ENCODE measurements around the gene SMG5.

The SMG5 gene, protein sequence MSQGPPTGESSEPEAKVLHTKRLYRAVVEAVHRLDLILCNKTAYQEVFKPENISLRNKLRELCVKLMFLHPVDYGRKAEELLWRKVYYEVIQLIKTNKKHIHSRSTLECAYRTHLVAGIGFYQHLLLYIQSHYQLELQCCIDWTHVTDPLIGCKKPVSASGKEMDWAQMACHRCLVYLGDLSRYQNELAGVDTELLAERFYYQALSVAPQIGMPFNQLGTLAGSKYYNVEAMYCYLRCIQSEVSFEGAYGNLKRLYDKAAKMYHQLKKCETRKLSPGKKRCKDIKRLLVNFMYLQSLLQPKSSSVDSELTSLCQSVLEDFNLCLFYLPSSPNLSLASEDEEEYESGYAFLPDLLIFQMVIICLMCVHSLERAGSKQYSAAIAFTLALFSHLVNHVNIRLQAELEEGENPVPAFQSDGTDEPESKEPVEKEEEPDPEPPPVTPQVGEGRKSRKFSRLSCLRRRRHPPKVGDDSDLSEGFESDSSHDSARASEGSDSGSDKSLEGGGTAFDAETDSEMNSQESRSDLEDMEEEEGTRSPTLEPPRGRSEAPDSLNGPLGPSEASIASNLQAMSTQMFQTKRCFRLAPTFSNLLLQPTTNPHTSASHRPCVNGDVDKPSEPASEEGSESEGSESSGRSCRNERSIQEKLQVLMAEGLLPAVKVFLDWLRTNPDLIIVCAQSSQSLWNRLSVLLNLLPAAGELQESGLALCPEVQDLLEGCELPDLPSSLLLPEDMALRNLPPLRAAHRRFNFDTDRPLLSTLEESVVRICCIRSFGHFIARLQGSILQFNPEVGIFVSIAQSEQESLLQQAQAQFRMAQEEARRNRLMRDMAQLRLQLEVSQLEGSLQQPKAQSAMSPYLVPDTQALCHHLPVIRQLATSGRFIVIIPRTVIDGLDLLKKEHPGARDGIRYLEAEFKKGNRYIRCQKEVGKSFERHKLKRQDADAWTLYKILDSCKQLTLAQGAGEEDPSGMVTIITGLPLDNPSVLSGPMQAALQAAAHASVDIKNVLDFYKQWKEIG

DNA sequence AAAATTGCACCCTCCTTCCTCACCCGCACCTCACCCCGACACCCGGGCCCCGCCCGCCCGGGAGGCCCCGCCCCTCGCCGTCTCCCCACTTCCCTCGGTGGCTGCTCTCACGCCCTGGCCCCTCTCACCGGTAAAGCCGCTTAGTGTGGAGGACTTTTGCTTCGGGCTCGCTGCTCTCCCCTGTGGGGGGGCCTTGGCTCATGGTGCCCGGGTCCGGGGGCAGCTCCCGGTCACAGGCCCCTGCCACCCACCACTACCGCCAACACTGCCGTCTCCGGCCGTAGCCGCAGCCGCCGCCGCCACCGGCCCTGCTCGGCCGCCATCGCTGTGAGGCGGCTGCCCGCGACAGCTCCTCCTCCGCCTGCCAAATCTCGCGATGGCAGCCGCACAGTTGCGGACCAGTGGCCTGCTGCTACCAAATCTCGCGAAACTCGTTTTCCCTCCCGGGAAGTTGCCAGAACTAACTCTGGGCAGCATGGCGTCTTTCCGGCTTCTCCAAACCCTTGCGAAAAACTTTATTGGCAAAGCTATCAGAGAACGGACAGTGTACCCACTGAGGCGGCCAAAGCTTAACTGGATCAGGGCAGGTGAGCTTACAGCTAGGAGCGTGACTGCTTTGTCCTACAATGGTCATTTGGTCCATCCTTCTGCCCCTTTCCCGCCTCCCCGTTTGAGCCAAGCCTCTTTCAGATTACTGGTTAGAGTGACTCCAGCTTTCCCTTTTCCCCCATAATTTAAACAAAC, at the start of gene SMG5:
Gene SMG5, minus strand, starts transcription at position 347 of the 744 bp plus-strand sequence. Its CDS starts 145 bp downstream, at position 202.
- DNase-seq (ENCODE audit: low read depth) = peak; percentile 99

DNA sequence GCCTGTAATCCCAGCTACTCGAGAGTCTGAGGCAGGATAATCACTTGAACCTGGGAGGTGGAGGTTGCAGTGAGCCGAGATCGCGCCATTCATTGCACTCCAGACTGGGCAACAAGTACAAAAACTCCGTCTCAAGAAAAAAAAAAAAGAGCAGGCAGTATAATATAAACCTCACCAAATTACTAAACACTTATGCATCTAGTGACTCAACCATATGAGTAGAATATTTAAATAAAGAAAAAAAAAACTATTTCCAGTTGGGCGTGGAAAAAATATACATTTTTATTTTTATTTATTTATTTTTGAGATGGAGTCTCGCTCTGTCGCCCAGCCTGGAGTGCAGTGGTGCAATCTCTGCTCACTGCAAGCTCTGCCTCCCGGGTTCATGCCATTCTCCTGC, 40.6 kb upstream of the SMG5 start:
- DNase-seq (ENCODE audit: low read depth) = peak; percentile 45

DNA sequence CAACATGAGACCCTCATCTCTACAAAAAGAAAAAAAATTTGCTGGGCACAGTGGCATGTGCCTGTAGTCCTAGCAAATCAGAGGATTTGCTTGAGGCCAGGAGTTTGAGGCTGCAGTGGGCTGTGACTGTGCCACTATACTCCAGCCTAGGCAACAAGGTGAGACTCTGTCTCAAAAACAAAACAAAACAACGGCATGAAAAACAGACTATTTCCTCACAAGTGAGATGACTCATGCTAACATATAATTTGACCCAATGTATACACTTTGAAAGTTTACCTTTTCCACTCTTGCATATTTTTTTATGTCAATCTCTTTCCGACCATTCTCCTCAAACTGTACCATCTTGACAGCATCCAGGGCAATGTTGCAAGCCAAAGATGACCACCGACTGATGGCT, 37.9 kb upstream of the SMG5 start:
- no peak for DNase-seq (ENCODE audit: low read depth)

DNA sequence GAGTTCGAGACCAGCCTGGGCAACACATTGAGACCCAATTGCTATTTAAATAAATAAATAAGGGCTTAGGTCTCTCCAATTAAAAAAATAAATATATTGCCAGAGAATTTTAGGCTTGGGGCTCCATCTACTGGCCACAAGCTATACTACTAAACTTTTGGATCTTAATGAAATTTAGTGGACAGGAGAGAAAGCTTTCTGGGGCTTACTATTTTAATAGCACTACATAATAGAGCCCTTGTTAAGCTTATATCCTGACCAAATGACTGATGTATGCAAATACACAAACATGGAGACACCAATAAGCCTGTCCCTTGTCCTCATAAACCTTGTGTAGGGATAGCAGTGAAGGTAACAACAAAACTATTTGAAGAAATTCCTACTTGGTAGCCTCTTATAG, 37.0 kb upstream of the SMG5 start:
- DNase-seq (ENCODE audit: low read depth) = peak; percentile 47

DNA sequence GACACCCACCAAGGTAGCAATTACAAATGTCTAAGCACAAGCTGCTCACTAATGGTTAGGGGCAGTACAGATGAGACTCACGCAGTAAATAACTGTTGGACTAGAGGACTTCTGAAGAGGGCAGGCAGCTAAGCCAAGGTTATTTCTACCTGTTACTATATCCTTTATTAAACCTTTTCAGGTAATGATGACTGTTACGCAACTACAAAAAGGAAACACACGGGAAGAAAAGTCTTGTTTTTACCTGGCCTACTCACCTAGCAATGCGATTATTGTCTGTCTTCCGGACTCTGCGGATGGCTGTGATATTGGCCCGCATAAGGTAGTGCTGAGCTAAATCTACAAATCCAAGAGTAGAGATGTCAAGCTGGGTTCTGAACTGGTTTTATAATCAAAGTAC, 34.3 kb upstream of the SMG5 start:
- no peak for DNase-seq (ENCODE audit: low read depth)

DNA sequence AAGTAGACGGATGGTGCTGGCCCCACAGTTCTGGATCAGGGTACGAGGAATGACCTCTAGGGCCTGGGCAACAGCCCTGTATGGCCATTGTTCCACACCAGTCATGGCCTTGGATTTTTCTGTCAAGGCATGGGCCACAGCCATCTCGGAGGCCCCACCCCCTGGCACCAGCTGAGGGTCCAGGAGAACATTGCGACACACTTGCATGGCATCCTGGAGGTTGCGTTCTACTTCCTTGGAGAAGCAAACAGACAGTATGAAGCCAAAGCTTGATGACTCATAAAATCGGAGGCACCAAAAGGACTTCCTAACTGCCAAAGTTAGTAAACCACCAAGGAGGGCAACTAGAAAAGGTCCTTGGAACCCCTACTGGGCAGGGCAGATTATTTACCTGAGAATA, 28.3 kb upstream of the SMG5 start:
- DNase-seq (ENCODE audit: low read depth) = peak; percentile 52

DNA sequence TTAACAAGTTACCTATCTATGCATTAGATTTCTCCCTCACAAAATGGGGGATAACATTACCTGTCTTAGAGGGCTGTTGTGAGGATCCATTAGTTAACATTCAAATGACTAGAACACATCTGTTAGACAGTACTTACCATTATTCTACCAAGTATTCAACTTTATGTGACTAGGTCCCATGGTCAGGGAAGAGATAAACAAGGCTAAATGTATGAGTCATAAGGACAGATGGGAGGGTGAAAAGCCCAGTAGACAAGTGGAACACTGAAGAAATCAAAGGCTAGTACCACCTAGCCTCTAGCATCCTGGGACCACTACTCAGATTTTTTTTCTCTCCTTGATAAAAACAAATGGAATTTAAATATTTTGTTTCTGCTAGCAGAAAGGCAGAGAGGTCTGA, 25.5 kb upstream of the SMG5 start:
- peak; percentile 62 for DNase-seq (ENCODE audit: low read depth)

DNA sequence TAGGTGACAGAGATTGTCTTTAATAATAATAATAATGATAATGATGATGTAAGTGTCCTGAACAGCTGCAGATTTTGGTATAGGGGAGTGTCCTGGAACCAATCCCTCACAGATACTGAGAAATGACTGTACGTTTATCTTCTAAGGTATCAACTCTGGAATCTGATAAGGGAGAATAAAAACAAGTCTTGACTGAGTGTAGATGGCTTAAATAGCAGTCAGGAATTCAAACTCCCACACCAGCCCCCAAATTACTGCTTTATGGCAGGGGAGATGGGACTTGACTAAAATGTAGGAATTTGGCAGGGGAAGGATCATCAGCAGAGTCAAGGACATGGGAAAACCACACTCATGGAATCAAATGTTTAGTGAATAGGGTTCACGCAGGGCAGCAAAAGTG, 22.6 kb upstream of the SMG5 start:
- DNase-seq (ENCODE audit: low read depth) = no peak

DNA sequence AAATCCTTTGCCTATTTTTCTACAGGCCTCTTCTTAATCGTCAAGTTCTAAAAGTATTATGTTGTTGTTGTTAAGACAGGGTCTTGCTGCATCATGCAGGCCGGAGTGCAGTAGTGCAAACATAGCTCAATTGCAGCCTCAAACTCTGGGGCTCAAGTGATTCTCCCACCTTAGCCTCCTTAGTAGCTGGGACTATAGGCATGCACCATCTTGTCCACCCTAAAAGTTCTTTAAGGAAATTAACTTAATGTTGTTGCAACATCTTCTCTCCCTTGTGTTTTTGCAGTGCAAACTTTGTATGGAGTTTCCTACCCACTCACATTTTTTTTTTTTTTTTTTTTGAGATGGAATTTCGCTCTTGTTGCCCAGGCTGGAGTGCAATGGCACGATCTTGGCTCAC, 20.6 kb upstream of the SMG5 start:
- DNase-seq (ENCODE audit: low read depth) = no peak

DNA sequence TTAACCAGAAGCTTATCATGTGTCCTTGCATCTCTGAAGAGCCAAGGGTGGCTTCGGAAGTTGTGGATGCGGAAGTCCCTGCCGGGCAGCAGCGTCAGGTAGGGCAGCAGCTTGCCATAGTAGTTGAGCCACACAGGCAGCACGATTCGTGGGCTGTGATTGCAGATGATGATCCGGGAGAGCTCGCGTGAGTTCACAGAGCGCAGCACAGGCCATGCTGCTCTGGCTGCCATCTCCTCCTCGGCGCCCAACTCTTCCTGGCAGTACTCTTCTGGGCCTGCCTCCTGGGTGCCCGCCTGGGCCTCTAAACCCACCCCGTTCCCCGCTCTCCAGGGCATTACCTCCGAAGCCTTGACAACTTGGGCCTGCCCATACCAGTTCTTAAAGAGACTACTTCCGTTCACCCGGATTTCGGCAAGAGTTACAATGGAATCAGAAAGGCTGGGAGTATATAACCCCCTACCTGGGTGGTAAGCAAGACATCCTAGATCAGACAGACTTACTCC, 16.3 kb upstream of the SMG5 start, which contains the start of gene VHLL:
Gene VHLL, minus strand, starts transcription at position 456 of the 506 bp plus-strand sequence. Its CDS starts 118 bp downstream, at position 338.
- DNase-seq (ENCODE audit: low read depth) = no peak

DNA sequence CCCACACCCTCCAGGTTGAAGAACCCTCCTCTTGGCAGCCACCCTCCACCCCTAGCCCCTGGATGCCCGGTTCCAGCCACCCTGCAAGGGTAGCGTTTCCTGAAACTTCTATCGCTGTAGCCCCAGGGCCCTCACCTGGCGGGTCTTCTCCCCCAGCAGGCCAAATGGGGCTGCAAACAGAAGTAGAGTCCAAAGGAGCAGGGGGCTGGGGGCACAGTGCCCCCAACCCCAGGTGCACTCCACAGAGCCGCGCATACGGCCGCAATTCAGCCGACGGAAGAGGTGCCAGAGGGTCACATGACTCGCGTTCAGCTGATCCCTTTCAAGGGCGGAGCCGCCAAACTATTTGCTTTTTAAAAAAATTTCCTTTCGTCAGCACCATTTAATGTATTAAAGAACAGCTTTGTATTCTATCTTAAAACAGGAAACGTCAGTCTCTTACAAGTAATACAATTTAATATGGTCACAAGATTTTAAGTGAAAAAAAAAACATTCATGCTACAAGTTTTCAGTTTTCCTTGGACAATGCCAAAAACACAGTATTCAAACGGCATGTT, 12.8 kb upstream of the SMG5 start, which contains the start of gene GLMP:
Gene GLMP, minus strand, starts transcription at position 289 of the 557 bp plus-strand sequence. Its CDS starts 34 bp downstream, at position 255.
- peak; percentile 73 for DNase-seq (ENCODE audit: low read depth)

DNA sequence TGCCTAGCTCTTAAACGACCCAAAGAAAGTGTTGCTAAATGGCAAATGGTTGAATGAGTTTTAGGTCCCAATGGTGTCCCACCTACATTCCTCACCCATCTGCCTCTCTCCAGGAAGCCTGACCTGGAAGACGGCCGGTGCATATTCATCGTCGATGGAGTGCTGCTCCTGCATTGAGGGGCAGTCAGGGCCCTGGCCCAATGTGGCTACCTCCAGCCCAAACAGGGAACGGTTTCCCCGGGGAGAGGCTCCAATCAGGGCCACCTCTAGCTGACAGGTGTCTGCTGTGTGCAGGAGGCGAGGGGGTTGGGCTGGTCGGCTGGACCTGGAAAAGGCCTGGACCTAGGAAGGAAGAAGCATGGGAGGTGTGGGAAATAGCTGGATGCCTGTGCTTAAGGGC, 11.3 kb upstream of the SMG5 start:
- no peak for DNase-seq (ENCODE audit: low read depth)

DNA sequence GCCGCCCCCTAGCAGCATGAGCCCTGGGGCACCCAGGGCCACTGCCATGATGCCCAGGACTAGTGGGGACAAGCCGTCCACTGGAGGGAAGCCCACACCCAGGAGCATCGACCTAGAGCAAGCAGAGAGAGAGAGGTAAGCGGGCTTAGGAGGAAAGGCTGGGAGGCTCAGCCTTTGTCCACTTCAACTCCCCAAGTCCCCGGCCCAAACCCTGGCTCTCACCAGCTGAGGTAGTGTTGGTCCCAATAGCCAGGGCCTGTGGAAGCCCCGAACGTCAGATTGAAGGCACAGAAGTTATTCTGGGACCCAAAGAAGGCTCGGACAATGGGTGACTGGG, 10.4 kb upstream of the SMG5 start:
- DNase-seq (ENCODE audit: low read depth) = no peak

DNA sequence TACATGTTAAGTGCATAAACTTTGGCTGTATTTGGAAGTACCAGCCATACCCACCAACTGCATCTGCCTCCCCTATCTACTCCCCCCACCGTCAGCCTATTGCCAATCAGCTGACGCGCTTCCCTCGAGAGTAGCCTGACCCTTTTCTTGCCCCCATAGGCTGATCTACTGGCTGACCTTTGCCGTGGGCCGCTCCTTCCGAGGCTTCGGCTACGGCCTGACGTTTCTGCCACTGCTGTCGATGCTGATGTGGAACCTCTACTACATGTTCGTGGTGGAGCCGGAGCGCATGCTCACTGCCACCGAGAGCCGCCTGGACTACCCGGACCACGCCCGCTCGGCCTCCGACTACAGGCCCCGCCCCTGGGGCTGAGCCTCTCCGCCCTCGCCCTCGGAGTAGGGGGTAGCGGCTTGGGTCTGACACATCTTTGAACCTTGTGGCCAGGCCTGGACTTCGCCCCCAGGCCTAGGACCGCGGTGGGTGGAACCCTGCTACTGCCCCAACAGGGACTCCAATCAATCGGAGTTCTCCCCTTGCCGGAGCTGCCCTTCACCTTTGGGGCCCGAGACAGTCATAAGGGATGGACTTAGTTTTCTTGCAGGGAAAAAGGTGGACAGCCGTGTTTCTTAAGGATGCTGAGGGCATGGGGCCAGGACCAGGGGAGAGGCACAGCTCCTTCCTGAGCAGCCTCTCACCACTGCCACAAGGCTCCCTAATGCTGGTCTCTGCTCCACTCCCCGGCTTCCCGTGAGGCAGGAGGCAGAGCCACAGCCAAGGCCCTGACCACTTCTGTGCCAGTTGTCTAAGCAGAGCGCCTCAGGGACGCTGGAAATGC, 8.8 kb upstream of the SMG5 start:
- peak; percentile 86 for DNase-seq (ENCODE audit: low read depth)

DNA sequence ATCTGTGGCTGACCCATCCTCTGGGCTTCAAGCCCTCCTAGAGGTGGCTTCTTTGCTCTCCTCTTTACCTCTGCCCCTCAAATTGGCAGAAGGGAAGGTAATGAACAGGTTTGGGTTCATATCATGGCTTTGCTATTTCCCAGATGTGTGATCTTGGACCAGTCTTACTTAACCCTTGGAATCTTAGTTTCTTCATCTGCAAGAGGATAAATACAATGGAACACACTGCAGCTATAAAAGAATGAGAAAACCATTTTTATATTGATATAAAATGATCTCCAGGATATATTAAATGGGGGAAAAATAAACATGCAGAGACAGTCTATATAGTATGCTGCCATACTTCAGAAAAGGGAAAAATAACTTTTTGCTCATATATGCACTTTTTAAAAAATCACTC, 7.2 kb upstream of the SMG5 start:
- no peak for DNase-seq (ENCODE audit: low read depth)

DNA sequence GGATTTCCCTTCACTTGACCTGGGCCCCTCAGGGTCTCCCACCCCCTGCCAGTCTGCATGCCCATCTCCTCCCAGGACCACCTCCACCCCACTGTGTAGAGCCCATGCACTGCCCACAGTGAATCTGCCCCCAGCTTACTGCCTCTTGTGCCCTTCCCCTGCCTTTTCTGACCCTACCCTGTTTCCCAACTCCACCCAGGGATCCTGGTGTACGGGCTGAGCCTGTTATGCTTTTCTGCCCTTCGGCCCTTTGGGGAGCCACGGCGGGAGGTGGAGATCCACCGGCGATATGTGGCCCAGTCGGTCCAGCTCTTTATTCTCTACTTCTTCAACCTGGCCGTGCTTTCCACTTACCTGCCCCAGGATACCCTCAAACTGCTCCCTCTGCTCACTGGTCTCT, 3.4 kb upstream of the SMG5 start:
- DNase-seq (ENCODE audit: low read depth) = no peak

DNA sequence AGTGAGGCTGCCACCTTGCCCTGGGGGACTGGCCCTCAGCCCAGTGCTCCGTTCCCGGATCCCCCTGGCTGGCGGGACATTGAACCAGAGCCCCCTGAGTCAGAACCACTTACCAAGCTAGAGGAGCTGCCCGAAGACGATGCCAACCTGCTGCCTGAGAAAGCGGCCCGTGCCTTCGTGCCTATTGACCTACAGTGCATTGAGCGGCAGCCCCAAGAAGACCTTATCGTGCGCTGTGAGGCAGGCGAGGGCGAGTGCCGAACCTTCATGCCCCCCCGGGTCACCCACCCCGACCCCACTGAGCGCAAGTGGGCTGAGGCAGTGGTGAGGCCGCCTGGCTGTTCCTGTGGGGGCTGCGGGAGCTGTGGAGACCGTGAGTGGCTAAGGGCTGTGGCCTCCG, 2.8 kb upstream of the SMG5 start:
- no peak for DNase-seq (ENCODE audit: low read depth)

DNA sequence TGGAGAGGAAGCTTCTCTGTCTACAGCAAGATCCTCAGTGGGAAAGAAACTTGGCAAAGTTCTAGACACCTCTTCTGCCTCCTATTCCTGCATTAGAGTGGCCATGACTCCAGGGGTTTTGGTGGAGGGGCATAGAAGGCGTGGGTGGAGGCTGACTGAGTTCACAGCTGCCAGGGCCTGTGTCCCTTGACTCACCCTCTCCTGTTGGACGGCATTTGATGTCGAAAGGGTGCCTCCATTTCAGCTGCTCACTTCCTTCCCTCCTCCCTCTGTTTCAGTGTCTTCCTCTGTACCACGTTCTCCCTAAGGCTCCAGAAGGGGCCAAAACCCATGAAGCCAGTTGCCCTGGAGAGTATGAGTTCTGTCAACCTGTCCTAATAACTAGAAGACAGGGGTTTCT, 2.1 kb upstream of the SMG5 start:
- DNase-seq (ENCODE audit: low read depth) = no peak

DNA sequence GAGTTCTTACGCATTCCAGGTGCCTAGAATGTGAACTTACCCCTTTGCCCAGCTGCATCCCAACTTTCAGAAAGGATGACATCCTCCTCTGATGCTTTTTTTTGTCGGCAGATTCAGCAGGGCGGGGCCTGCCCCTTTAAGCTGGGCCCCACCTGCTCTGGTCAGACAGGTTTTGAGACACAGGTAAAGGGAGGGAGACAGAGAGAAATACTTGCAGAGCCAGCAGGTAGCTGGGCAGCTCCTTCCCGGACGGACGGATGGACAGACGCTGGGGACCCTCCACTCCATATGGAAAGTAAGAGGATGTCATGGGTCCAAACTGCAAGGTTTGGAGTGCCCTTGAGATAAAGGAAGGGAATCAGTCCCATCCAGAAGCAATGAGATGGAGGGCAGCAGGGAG, 1.5 kb upstream of the SMG5 start, which contains the start of gene TMEM79:
Gene TMEM79, plus strand, starts transcription at position 214 of the 400 bp plus-strand sequence. CDS start 902 bp downstream, outside the sequence.
- DNase-seq (ENCODE audit: low read depth) = no peak

DNA sequence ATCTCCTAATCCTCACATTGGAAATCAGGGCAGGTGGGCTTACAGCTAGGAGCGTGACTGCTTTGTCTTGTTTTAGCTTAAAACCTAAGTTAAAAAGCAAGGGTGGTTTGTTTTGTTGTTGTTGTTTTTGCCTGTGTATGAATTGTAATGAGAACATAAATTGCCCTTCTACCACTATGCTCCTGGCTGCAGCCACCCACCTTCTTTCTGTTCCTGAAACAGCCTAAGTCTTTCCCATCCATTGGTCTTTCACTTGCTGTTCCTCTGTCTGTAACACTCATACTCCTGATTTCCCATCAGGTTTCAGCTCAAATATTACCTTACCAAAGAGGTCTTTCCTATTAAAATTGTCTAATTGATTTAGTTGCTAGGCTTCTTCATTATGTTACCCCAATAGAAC, 896 bp upstream of the SMG5 start:
- no peak for DNase-seq (ENCODE audit: low read depth)

Measured in EH (cell line).